Nephron progenitor cell (in vitro differentiated cells): ENCODE data around the gene OR2AT4.

Experiments used
- DNase-seq: peaks from one replicate; pipeline ENCODE4 v3.0.0; 2021
- H3K27ac Mint-ChIP-seq: 2 replicates; pipeline ENCODE4 v1.8.0; 2021; ENCODE audit warnings: mild to moderate bottlenecking, moderate library complexity, mixed read lengths
- H3K27me3 Mint-ChIP-seq: 2 replicates; pipeline ENCODE4 v1.8.0; 2021; ENCODE audit warnings: mild to moderate bottlenecking, low read depth, mixed read lengths; ENCODE audit not compliant: poor library complexity
- H3K36me3 Mint-ChIP-seq: 2 replicates; pipeline ENCODE4 v1.8.0; 2021; ENCODE audit warnings: low read depth, mixed read lengths
- H3K4me1 Mint-ChIP-seq: 2 replicates; pipeline ENCODE4 v1.8.0; 2021; ENCODE audit warnings: mixed read lengths
- H3K4me3 Mint-ChIP-seq: 2 replicates; pipeline ENCODE4 v1.8.0; 2021; ENCODE audit warnings: mild to moderate bottlenecking, moderate library complexity, mixed read lengths
- H3K9me3 Mint-ChIP-seq: 2 replicates; pipeline ENCODE4 v1.8.0; 2021; ENCODE audit warnings: mild to moderate bottlenecking, moderate library complexity, mixed read lengths
- TF ChIP-seq, protein P1 (sequence below): fragments of 200-600 bp; sonication (generic); IDR thresholded peaks from 2 replicates; pipeline ENCODE4 v1.5.0; 2021; ENCODE audit warnings: antibody characterized with exemption

The OR2AT4 gene

DNA sequence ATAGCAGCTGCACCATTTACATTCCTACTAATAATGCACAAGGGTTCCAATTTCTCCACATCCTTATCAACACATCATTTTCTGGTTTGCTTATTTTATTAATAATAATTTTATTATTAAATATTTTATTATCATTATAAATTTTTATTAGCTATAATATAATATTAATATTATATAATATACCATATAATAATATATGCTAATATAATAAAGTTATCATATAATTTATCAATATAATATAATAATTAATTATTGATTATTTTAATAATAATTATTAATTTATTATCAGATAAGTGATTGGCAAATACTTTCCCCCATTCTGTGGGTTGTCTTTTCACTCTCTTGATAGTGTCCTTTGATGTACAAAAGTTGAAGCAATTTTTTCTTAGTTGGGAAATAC lies 27.7 kb downstream of the OR2AT4 start:
- DNase-seq = no peak
- no peaks in the 10 kb centered on the region for H3K4me1 Mint-ChIP-seq
- no peaks in the 10 kb centered on the region for H3K9me3 Mint-ChIP-seq
- H3K4me3 Mint-ChIP-seq = no peak overlapping the region
- TF ChIP-seq, protein P1, sequence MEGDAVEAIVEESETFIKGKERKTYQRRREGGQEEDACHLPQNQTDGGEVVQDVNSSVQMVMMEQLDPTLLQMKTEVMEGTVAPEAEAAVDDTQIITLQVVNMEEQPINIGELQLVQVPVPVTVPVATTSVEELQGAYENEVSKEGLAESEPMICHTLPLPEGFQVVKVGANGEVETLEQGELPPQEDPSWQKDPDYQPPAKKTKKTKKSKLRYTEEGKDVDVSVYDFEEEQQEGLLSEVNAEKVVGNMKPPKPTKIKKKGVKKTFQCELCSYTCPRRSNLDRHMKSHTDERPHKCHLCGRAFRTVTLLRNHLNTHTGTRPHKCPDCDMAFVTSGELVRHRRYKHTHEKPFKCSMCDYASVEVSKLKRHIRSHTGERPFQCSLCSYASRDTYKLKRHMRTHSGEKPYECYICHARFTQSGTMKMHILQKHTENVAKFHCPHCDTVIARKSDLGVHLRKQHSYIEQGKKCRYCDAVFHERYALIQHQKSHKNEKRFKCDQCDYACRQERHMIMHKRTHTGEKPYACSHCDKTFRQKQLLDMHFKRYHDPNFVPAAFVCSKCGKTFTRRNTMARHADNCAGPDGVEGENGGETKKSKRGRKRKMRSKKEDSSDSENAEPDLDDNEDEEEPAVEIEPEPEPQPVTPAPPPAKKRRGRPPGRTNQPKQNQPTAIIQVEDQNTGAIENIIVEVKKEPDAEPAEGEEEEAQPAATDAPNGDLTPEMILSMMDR = no peak
- no peak overlapping the region for H3K27ac Mint-ChIP-seq
- H3K27me3 Mint-ChIP-seq = peaks cover 28% of the 10 kb centered on the region
- H3K36me3 Mint-ChIP-seq = no peaks in the 10 kb centered on the region

DNA sequence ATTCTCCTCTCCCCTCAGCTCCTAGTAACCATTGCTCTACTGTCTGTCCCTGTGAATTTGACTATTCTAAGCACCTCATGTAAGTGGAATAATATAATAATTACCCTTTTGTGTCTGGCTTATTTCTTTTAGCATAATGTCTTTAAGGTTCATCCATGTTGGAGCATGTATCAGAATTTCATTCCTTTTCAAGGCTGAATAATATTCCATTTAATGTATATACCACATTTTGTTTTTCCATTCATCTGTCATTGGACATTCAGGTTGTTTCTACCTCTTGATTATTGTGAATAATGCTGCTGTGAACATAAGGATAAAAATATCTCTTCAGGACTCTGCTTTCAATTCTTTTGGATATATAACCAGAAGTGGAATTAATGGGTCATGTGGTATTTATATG lies 28.1 kb downstream of the OR2AT4 start:
- no peak for DNase-seq
- no peaks in the 10 kb centered on the region for H3K4me1 Mint-ChIP-seq
- H3K4me3 Mint-ChIP-seq = no peak overlapping the region
- H3K27me3 Mint-ChIP-seq = peaks cover 25% of the 10 kb centered on the region
- no peaks in the 10 kb centered on the region for H3K9me3 Mint-ChIP-seq
- TF ChIP-seq, protein P1 = no peak
- no peak overlapping the region for H3K27ac Mint-ChIP-seq
- no peaks in the 10 kb centered on the region for H3K36me3 Mint-ChIP-seq

DNA sequence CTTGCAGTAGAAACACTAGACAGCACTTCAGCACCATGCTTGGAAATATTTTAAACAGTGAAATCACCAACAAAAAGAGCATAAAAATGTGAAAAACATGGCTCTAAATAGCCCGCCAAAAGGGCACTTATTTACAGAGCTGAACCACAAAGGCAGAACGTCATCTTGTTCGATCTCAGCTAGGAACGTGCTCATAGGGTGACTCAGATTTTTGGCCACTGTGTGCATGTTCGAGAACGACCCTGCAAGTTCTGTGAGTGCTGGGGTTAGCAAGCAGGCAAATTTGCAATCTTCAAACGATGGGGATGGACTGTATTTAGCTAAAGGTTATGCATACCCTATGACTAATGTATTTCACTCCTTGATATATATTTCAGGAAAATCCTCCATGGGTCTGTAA lies 30.6 kb downstream of the OR2AT4 start:
- H3K4me3 Mint-ChIP-seq = no peak overlapping the region
- peaks cover 4% of the 10 kb centered on the region for H3K9me3 Mint-ChIP-seq
- H3K27ac Mint-ChIP-seq = no peak overlapping the region
- no peaks in the 10 kb centered on the region for H3K36me3 Mint-ChIP-seq
- no peak for DNase-seq
- no peaks in the 10 kb centered on the region for H3K4me1 Mint-ChIP-seq
- TF ChIP-seq, protein P1 = no peak
- H3K27me3 Mint-ChIP-seq = peaks cover 25% of the 10 kb centered on the region

DNA sequence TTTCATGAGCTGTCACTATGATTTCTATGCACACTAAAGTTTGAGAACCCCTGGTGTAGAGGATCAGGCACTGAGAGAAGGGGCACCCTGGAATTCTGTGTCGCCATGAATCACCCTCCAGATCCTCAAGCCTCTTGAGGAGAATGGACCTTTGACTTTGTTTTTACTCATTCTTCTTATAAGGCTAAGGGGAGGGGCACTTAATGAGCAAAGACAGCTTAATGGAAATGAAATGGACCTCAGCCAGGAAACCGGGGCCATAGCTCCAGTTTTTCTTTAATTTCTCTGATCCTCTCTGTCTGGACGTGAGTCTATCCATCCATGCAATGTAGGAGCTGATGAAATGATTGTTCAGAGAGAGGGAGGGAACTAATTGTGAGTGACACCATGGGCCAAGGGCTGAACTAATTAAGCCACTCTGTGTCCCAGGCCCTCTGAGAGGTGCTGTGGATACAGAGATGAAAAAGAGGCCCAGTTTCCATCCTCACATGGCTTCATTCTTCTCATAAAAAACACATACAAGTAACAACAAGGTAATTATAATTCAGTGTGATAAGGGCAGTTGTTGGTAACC lies 32.8 kb downstream of the OR2AT4 start:
- no peak for DNase-seq
- Mint-ChIP-seq H3K4me3 (no peak overlapping the region), H3K27ac (no peak overlapping the region), H3K4me1 (no peaks in the 10 kb centered on the region), H3K9me3 (peaks cover 9% of the 10 kb centered on the region), H3K27me3 (peaks cover 19% of the 10 kb centered on the region), H3K36me3 (no peaks in the 10 kb centered on the region)
- TF ChIP-seq, protein P1 = no peak

DNA sequence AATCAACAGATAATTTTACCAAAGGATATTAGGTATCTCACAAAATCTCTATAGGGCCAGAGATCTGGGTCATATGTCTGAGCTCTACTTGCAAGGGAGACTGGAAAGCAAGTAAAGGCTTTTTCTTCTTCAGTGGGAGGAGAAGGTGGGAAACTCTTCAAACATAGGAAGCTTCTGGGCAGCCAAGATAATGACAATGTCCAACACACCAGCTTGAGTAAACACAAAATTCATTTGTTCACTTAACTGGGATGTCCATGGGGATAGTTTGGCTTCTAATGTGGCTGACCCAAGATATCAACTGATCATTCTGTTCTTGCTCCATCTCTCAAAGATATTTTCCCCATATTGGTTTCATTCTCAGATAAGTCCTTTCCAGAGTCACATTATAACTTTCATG lies 37.4 kb downstream of the OR2AT4 start:
- no peak for DNase-seq
- no peaks in the 10 kb centered on the region for H3K36me3 Mint-ChIP-seq
- peaks cover 10% of the 10 kb centered on the region for H3K9me3 Mint-ChIP-seq
- TF ChIP-seq, protein P1 = no peak
- peaks cover 6% of the 10 kb centered on the region for H3K27me3 Mint-ChIP-seq
- no peaks in the 10 kb centered on the region for H3K4me1 Mint-ChIP-seq
- no peak overlapping the region for H3K27ac Mint-ChIP-seq
- H3K4me3 Mint-ChIP-seq = no peak overlapping the region

DNA sequence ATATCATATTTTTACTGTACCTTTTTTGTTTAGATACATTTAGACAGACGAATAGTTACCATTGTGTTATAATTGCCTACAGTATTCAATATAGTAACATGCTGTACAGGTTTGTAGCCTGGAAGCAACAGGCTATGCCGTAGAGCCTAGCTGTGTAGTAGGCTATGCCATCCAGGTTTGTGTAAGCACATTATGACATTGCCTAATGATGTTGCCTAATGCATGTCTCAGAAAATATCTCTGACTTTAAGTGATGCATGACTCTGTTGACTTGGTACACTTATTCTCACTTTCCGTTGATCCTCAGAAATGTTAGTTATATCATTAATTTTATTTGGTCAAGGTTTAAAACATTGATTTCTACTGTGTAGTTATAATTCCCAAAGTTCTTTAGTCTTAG lies 39.9 kb downstream of the OR2AT4 start:
- Mint-ChIP-seq H3K27ac (no peak overlapping the region), H3K36me3 (no peaks in the 10 kb centered on the region), H3K4me1 (no peaks in the 10 kb centered on the region), H3K4me3 (no peak overlapping the region), H3K9me3 (peaks cover 27% of the 10 kb centered on the region), H3K27me3 (peaks cover 9% of the 10 kb centered on the region)
- TF ChIP-seq, protein P1 = no peak
- DNase-seq = no peak
